GM23338 (cell line): ENCODE data around the gene PKNOX2. TPM values are rescaled to one million over a fixed set of nuclear protein-coding genes. Genes with fewer than 3 reads are reported as not detected.

ENCODE experiments used
- ATAC-seq: fragments of 200-7000 bp; cut with Tn5 transposase; 3 replicates; pipeline ENCODE4 v1.9.1; 2020
- DNase-seq: peaks from one replicate; pipeline ENCODE4 v3.0.0-alpha.2; 2015; ENCODE audit warnings: low spot score
- H2AFZ ChIP-seq: fragments of 200-600 bp; sonication (generic); 2 replicates; pipeline ENCODE4 v1.8.0; 2016; ENCODE audit warnings: antibody characterized with exemption, mild to moderate bottlenecking, moderate library complexity
- H3F3A ChIP-seq: fragments of 200-600 bp; sonication (generic); replicated peaks from 2 replicates; pipeline ENCODE4 v1.8.0; 2017; ENCODE audit warnings: antibody characterized with exemption, mixed run types, low read depth
- H3K27ac ChIP-seq: fragments of 200-600 bp; sonication (generic); 2 replicates; pipeline ENCODE4 v1.6.1; 2016; ENCODE audit warnings: low read depth
- H3K27me3 ChIP-seq: fragments of 200-600 bp; sonication (generic); 2 replicates; pipeline ENCODE4 v1.8.0; 2016; ENCODE audit warnings: mild to moderate bottlenecking, mixed run types, moderate library complexity; ENCODE audit not compliant: insufficient read depth
- H3K36me3 ChIP-seq: fragments of 200-600 bp; sonication (generic); 2 replicates; pipeline ENCODE4 v1.8.0; 2016; ENCODE audit warnings: mild to moderate bottlenecking; ENCODE audit not compliant: insufficient read depth
- H3K4me1 ChIP-seq: fragments of 200-600 bp; sonication (generic); 2 replicates; pipeline ENCODE4 v1.8.0; 2016; ENCODE audit warnings: mild to moderate bottlenecking, moderate library complexity; ENCODE audit not compliant: insufficient read depth
- H3K4me2 ChIP-seq: fragments of 200-600 bp; sonication (generic); 2 replicates; pipeline ENCODE4 v1.7.1; 2017; ENCODE audit warnings: mixed run types
- H3K4me3 ChIP-seq: fragments of 200-600 bp; sonication (generic); 2 replicates; pipeline ENCODE4 v1.6.1; 2016; ENCODE audit warnings: mixed run types
- H3K79me2 ChIP-seq: fragments of 200-600 bp; sonication (generic); replicated peaks from 2 replicates; pipeline ENCODE4 v1.8.0; 2017; ENCODE audit warnings: mild to moderate bottlenecking; ENCODE audit not compliant: insufficient read depth
- H3K9me2 ChIP-seq: fragments of 200-600 bp; sonication (generic); 2 replicates; pipeline ENCODE4 v1.8.0; 2017; ENCODE audit not compliant: insufficient read depth
- H4K20me1 ChIP-seq: fragments of 200-600 bp; sonication (generic); replicated peaks from 2 replicates; pipeline ENCODE4 v1.8.0; 2017; ENCODE audit warnings: mild to moderate bottlenecking; ENCODE audit not compliant: insufficient read depth
- H3K27ac Mint-ChIP-seq: 2 replicates; pipeline ENCODE4 v1.8.0; 2020; ENCODE audit warnings: inconsistent platforms, mild to moderate bottlenecking, moderate library complexity, mixed read lengths
- H3K27me3 Mint-ChIP-seq: 3 replicates; pipeline ENCODE4 v1.8.0; 2022; ENCODE audit warnings: low read depth, mild to moderate bottlenecking, moderate library complexity, mixed read lengths, inconsistent platforms; ENCODE audit not compliant: insufficient read depth, poor library complexity
- H3K36me3 Mint-ChIP-seq: 3 replicates; pipeline ENCODE4 v1.8.0; 2021; ENCODE audit warnings: low read depth, mild to moderate bottlenecking, inconsistent platforms, moderate library complexity, mixed read lengths
- H3K4me1 Mint-ChIP-seq: 3 replicates; pipeline ENCODE4 v1.8.0; 2020; ENCODE audit warnings: mild to moderate bottlenecking, inconsistent platforms, mixed read lengths
- H3K4me3 Mint-ChIP-seq: 3 replicates; pipeline ENCODE4 v1.8.0; 2021; ENCODE audit warnings: moderate library complexity, mild to moderate bottlenecking, inconsistent platforms, mixed read lengths
- H3K9me3 Mint-ChIP-seq: 3 replicates; pipeline ENCODE4 v1.8.0; 2020; ENCODE audit warnings: moderate library complexity, mild to moderate bottlenecking, inconsistent platforms, mixed read lengths
- CREB1 ChIP-seq: fragments of 250-450 bp; sonication (Bioruptor Pico); IDR thresholded peaks from 2 replicates; pipeline ENCODE4 v1.5.0; 2020; ENCODE audit warnings: low read depth, mild to moderate bottlenecking, moderate library complexity
- EZH2 ChIP-seq: fragments of 200-600 bp; sonication (generic); IDR thresholded peaks from one replicate; pipeline ENCODE4 v1.8.0; 2017; ENCODE audit warnings: antibody characterized with exemption, mild to moderate bottlenecking, low read depth; ENCODE audit not compliant: unreplicated experiment
- NANOG ChIP-seq: IDR thresholded peaks from 2 replicates; pipeline ENCODE4 v1.6.1; 2016; ENCODE audit warnings: antibody characterized with exemption, borderline replicate concordance
- STAT1 ChIP-seq: IDR thresholded peaks from one replicate; pipeline ENCODE4 v1.6.1; 2016; ENCODE audit warnings: antibody characterized with exemption; ENCODE audit not compliant: unreplicated experiment
- ZNF114 ChIP-seq: fragments of 250-450 bp; sonication (Bioruptor Pico); IDR thresholded peaks from 2 replicates; pipeline ENCODE4 v1.5.0; 2020; ENCODE audit warnings: mild to moderate bottlenecking, moderate library complexity
- ZNF331 ChIP-seq: fragments of 250-450 bp; sonication (Bioruptor Pico); IDR thresholded peaks from 2 replicates; pipeline ENCODE4 v1.5.0; 2020; ENCODE audit warnings: low read depth, mild to moderate bottlenecking, moderate library complexity
- polyA plus RNA-seq: library from polyadenylated mRNA; unstranded; fragments of >200 nt; fragmentation: Nextera tagmentation; extraction: Ambion mirVana; gene quantifications from 2 replicates; pipeline ENCODE4 v1.2.1, GENCODE V29; 2016
- total RNA-seq: library from RNA; depleted of rRNA; stranded (reverse); fragments of >200 nt; shearing (Covaris generic); gene quantifications from 2 replicates; pipeline ENCODE4 v1.2.3, GENCODE V29; 2014
- TF ChIP-seq, protein P1 (sequence below): fragments of 250-450 bp; sonication (Bioruptor Pico); IDR thresholded peaks from 2 replicates; pipeline ENCODE4 v1.5.0; 2020; ENCODE audit warnings: mild to moderate bottlenecking, moderate library complexity
- TF ChIP-seq, protein P2 (sequence below), 2 experiments: fragments of 200-600 bp in 1 of 2; sonication (generic) in 1 of 2; conservative IDR thresholded peaks; 2 replicates each; pipeline versions ENCODE4 v1.5.1 to v1.6.1; 2016 to 2017; ENCODE audit warnings: antibody characterized with exemption in 2 of 2, low read depth in 2 of 2, mild to moderate bottlenecking in 2 of 2, moderate library complexity in 1 of 2
- TF ChIP-seq, protein P3 (sequence below): IDR thresholded peaks from one replicate; pipeline ENCODE4 v1.6.1; 2018; ENCODE audit warnings: antibody characterized with exemption; ENCODE audit not compliant: unreplicated experiment

The PKNOX2 gene
- total and polyA plus RNA-seq, 2 experiments from 2014 or later: 0.42 to 0.83 TPM

DNA sequence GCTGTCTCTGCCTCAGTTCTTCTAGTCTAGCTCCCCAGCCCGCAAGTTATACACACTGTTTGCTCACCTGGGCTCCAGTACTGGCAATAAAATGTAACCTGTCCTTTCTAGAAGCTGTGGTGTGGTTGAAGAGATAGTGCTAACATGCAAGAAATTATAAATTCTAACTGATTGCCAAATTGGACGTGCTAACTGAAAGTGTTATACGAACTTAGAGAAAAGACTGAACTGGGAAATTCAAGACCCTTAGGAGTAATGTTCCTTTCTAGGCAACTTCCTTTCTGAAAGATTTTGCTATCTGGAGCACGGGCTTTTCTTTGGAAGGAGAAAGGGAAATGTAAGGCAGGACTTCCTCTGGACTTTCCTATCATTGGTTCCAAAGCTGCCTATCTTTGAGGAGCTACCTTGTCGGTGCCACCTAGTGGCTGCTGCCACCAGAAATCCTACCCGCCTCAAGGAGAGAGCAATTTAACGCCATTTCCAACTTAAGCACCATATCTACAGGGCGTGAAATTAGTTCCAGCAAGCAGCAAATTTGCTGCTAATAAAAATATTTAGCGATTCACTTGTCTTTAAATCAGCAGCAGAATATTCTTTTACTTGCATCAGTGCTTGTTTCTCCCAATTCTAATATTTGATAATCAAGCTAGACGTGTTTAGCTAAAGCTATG, 40.5 kb upstream of the PKNOX2 start:
- DNase-seq: peak; percentile 87
- H3K9me3 Mint-ChIP-seq: peaks cover 4% of the 10 kb centered on the region; the same call in 1 of the 3 replicates
- no peak overlapping the region for H3K4me2 ChIP-seq

More for the DNA sequence above, 40.5 kb upstream of the PKNOX2 start:
- Mint-ChIP-seq H3K4me3 (no peak overlapping the region), H3K27ac (no peak overlapping the region), H3K36me3 (no peaks in the 10 kb centered on the region), H3K27me3 (peaks cover 3% of the 10 kb centered on the region), H3K4me1 (no peaks in the 10 kb centered on the region; the same call in 2 of the 3 replicates)
- Histone ChIP-seq H3F3A (no peaks in the 10 kb centered on the region), H3K27ac (no peak overlapping the region), H2AFZ (peak overlapping the region; percentile 88), H3K36me3 (no peaks in the 10 kb centered on the region), H4K20me1 (no peaks in the 10 kb centered on the region), H3K9me2 (peaks cover 12% of the 10 kb centered on the region; the same call in 1 of the 2 replicates), H3K4me3 (no peak overlapping the region), H3K27me3 (peaks cover 10% of the 10 kb centered on the region; the same call in 1 of the 2 replicates), H3K79me2 (no peaks in the 10 kb centered on the region), H3K4me1 (no peaks in the 10 kb centered on the region)
- ATAC-seq: peak; percentile 99
- TF ChIP-seq STAT1 (no peak), ZNF114 (CRISPR knock-in tag) (no peak), EZH2 (no peak), NANOG (no peak), ZNF331 (CRISPR knock-in tag) (no peak), CREB1 (CRISPR knock-in tag) (no peak)
- TF ChIP-seq, protein P1, sequence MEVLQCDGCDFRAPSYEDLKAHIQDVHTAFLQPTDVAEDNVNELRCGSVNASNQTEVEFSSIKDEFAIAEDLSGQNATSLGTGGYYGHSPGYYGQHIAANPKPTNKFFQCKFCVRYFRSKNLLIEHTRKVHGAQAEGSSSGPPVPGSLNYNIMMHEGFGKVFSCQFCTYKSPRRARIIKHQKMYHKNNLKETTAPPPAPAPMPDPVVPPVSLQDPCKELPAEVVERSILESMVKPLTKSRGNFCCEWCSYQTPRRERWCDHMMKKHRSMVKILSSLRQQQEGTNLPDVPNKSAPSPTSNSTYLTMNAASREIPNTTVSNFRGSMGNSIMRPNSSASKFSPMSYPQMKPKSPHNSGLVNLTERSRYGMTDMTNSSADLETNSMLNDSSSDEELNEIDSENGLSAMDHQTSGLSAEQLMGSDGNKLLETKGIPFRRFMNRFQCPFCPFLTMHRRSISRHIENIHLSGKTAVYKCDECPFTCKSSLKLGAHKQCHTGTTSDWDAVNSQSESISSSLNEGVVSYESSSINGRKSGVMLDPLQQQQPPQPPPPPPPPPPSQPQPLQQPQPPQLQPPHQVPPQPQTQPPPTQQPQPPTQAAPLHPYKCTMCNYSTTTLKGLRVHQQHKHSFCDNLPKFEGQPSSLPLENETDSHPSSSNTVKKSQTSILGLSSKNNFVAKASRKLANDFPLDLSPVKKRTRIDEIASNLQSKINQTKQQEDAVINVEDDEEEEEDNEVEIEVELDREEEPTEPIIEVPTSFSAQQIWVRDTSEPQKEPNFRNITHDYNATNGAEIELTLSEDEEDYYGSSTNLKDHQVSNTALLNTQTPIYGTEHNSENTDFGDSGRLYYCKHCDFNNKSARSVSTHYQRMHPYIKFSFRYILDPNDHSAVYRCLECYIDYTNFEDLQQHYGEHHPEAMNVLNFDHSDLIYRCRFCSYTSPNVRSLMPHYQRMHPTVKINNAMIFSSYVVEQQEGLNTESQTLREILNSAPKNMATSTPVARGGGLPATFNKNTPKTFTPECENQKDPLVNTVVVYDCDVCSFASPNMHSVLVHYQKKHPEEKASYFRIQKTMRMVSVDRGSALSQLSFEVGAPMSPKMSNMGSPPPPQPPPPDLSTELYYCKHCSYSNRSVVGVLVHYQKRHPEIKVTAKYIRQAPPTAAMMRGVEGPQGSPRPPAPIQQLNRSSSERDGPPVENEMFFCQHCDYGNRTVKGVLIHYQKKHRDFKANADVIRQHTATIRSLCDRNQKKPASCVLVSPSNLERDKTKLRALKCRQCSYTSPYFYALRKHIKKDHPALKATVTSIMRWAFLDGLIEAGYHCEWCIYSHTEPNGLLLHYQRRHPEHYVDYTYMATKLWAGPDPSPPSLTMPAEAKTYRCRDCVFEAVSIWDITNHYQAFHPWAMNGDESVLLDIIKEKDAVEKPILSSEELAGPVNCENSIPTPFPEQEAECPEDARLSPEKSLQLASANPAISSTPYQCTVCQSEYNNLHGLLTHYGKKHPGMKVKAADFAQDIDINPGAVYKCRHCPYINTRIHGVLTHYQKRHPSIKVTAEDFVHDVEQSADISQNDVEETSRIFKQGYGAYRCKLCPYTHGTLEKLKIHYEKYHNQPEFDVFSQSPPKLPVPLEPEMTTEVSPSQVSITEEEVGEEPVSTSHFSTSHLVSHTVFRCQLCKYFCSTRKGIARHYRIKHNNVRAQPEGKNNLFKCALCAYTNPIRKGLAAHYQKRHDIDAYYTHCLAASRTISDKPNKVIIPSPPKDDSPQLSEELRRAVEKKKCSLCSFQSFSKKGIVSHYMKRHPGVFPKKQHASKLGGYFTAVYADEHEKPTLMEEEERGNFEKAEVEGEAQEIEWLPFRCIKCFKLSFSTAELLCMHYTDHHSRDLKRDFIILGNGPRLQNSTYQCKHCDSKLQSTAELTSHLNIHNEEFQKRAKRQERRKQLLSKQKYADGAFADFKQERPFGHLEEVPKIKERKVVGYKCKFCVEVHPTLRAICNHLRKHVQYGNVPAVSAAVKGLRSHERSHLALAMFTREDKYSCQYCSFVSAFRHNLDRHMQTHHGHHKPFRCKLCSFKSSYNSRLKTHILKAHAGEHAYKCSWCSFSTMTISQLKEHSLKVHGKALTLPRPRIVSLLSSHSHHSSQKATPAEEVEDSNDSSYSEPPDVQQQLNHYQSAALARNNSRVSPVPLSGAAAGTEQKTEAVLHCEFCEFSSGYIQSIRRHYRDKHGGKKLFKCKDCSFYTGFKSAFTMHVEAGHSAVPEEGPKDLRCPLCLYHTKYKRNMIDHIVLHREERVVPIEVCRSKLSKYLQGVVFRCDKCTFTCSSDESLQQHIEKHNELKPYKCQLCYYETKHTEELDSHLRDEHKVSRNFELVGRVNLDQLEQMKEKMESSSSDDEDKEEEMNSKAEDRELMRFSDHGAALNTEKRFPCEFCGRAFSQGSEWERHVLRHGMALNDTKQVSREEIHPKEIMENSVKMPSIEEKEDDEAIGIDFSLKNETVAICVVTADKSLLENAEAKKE (CRISPR knock-in tag): no peak
- TF ChIP-seq, protein P2, sequence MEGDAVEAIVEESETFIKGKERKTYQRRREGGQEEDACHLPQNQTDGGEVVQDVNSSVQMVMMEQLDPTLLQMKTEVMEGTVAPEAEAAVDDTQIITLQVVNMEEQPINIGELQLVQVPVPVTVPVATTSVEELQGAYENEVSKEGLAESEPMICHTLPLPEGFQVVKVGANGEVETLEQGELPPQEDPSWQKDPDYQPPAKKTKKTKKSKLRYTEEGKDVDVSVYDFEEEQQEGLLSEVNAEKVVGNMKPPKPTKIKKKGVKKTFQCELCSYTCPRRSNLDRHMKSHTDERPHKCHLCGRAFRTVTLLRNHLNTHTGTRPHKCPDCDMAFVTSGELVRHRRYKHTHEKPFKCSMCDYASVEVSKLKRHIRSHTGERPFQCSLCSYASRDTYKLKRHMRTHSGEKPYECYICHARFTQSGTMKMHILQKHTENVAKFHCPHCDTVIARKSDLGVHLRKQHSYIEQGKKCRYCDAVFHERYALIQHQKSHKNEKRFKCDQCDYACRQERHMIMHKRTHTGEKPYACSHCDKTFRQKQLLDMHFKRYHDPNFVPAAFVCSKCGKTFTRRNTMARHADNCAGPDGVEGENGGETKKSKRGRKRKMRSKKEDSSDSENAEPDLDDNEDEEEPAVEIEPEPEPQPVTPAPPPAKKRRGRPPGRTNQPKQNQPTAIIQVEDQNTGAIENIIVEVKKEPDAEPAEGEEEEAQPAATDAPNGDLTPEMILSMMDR (conservative IDR thresholded peaks at IDR 0.05; ENCODE audit: low read depth in 2 of 2): peak; percentile 75 to 77
- TF ChIP-seq, protein P3, sequence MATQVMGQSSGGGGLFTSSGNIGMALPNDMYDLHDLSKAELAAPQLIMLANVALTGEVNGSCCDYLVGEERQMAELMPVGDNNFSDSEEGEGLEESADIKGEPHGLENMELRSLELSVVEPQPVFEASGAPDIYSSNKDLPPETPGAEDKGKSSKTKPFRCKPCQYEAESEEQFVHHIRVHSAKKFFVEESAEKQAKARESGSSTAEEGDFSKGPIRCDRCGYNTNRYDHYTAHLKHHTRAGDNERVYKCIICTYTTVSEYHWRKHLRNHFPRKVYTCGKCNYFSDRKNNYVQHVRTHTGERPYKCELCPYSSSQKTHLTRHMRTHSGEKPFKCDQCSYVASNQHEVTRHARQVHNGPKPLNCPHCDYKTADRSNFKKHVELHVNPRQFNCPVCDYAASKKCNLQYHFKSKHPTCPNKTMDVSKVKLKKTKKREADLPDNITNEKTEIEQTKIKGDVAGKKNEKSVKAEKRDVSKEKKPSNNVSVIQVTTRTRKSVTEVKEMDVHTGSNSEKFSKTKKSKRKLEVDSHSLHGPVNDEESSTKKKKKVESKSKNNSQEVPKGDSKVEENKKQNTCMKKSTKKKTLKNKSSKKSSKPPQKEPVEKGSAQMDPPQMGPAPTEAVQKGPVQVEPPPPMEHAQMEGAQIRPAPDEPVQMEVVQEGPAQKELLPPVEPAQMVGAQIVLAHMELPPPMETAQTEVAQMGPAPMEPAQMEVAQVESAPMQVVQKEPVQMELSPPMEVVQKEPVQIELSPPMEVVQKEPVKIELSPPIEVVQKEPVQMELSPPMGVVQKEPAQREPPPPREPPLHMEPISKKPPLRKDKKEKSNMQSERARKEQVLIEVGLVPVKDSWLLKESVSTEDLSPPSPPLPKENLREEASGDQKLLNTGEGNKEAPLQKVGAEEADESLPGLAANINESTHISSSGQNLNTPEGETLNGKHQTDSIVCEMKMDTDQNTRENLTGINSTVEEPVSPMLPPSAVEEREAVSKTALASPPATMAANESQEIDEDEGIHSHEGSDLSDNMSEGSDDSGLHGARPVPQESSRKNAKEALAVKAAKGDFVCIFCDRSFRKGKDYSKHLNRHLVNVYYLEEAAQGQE: no peak
